H1 (cell line): ENCODE data around the gene MPDZ. TPM values are rescaled to one million over a fixed set of nuclear protein-coding genes. Genes with fewer than 3 reads are reported as not detected.

Experiments
- CHD1 ChIP-seq: IDR thresholded peaks from 2 replicates; pipeline ENCODE4 v1.6.1; 2012; ENCODE audit warnings: low read depth, low read length, improper control_type of control experiment
- CHD7 ChIP-seq: fragments of 300-600 bp; sonication (generic); IDR thresholded peaks from 2 replicates; pipeline ENCODE4 v1.7.1; 2012; ENCODE audit warnings: low read length, moderate library complexity, mild to moderate bottlenecking, inconsistent platforms; ENCODE audit not compliant: insufficient replicate concordance
- EP300 ChIP-seq, 2 experiments: IDR thresholded peaks; 1 replicate in 1 of 2; 2 replicates in 1 of 2; pipeline ENCODE4 v1.6.1; 2011 to 2012; ENCODE audit warnings: low read depth in 2 of 2, low read length in 2 of 2, mild to moderate bottlenecking in 2 of 2, borderline replicate concordance in 1 of 2, inconsistent platforms in 1 of 2, moderate library complexity in 1 of 2
- HDAC6 ChIP-seq: IDR thresholded peaks from one replicate; pipeline ENCODE4 v1.7.1; 2012; ENCODE audit warnings: low read depth, mild to moderate bottlenecking, inconsistent platforms, low read length, moderate library complexity
- MAX ChIP-seq: IDR thresholded peaks from 2 replicates; pipeline ENCODE4 v1.6.1; 2012; ENCODE audit warnings: inconsistent platforms
- SIN3A ChIP-seq, 2 experiments: IDR thresholded peaks in 1 of 2; conservative IDR thresholded peaks in 1 of 2; 2 replicates each; pipeline ENCODE4 v1.6.1; 2011 to 2012; ENCODE audit warnings: low read length in 2 of 2, improper control_type of control experiment in 1 of 2, low read depth in 1 of 2, mild to moderate bottlenecking in 1 of 2
- SUZ12 ChIP-seq: fragments of 200-600 bp; sonication (generic); IDR thresholded peaks from 2 replicates; pipeline ENCODE4 v1.6.1; 2012; ENCODE audit warnings: mild to moderate bottlenecking, inconsistent platforms, low read length, moderate library complexity, mixed read lengths
- TAF1 ChIP-seq: IDR thresholded peaks from 2 replicates; pipeline ENCODE4 v1.6.1; 2011; ENCODE audit warnings: mild to moderate bottlenecking, low read depth, low read length
- TBP ChIP-seq: IDR thresholded peaks from 2 replicates; pipeline ENCODE4 v1.6.1; 2011; ENCODE audit warnings: low read depth, low read length, improper control_type of control experiment
- polyA plus RNA-seq, 7 experiments: library from polyadenylated mRNA; depleted of rRNA in 3 of 7; stranded (reverse) in 5 of 7; unstranded in 2 of 7; fragments of >200 nt in 5 of 7; fragments of 200-250 nt in 2 of 7; gene quantifications; 1 replicate in 5 of 7; 2 replicates in 1 of 7; 4 replicates in 1 of 7; pipeline versions ENCODE4 v1.2.1 to v1.2.3, GENCODE V29; 2011 to 2013; ENCODE audit warnings: missing spikeins in 2 of 7, mixed read lengths in 2 of 7
- total RNA-seq: library from RNA; stranded (reverse); fragmentation: NEBNext Ultra II Directional; extraction: Animal tissue kit (Norgen Biotek cat#: 25700); gene quantifications from 2 replicates; pipeline ENCODE4 v1.2.1, GENCODE V29; 2021

Gene MPDZ
- total and polyA plus RNA-seq, 2 of the 8 experiments (the other 6 are each of a cell fraction or from before 2014, with no cell fraction given), result 14.6 to 39.4 TPM

- TF ChIP-seq CHD7 (no peak), HDAC6 (no peak), MAX (no peak), SUZ12 (no peak), TAF1 (no peak), EP300 (IDR thresholded peaks at IDR 0.05; ENCODE audit: borderline replicate concordance in 1 of 2, low read depth in 2 of 2, low read length in 2 of 2) (no peak), TBP (no peak), CHD1 (no peak), SIN3A (conservative IDR thresholded peaks at IDR 0.05 in 1 of 2, IDR thresholded peaks at IDR 0.05 in 1 of 2; ENCODE audit: low read depth in 1 of 2, low read length in 2 of 2) (no peak)
- TF ChIP-seq, all 59 proteins: peak for 0
These were observed 105.9 kb downstream of the MPDZ start (continued) for GRCh38 chr9:13173553-13173952.
